DMS53 treated with DMSO at 0.1 percent for 48 hours (cell line): Measurements from ENCODE around the gene SPATA45.
"Not testable (repeated sequence)": the region's sequence is repeated elsewhere in the genome, so short reads cannot be mapped to it uniquely, and the experiment has no call there.

ENCODE experiments used
- DNase-seq: peaks from one replicate; lab custom pipeline; 2025; ENCODE audit not compliant: unreplicated experiment; lab: John Stamatoyannopoulos, UW

Gene SPATA45

DNA sequence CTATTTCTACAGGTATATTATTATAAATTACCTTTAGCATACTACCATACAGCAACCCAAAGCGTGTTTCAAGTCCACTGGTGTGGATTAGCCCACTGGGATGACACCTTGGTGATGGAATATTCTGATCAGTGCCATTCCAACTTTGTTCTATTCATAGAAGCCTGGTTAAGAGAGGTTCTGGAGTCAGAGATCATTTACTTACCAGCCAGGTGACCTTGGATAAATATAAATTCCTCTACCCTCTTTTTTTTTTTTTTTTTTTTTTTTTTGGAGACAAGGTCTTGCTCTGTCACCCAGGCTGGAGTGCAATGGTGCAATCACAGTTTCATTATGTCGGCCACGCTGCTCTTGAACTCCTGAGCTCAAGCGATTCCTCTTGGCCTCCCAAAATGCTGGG is at the start of gene SPATA45:
Gene SPATA45 (minus strand): TSS at position 101 of the 400 bp plus-strand sequence. CDS start 11,500 bp downstream, outside the sequence.
- no peak for DNase-seq

DNA sequence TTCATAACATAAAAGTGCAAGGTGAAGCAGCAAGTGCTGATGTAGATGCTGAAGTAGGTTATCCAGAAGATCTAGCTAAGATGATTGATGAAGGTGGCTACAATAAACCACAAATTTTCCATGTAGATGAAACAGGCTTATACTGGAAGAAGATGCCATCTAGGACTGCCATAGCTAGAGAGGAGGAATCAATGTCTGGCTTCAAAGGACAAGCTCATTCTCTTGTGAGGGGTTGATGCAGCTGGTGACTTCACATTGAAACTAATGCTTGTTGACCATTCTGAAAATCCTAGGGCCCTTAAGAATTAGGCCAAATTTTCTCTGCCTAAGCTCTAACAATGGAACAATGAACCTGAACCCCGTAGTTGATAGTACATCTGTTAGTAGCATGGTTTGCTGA is 44.7 kb upstream of the SPATA45 start:
- no peak for DNase-seq

DNA sequence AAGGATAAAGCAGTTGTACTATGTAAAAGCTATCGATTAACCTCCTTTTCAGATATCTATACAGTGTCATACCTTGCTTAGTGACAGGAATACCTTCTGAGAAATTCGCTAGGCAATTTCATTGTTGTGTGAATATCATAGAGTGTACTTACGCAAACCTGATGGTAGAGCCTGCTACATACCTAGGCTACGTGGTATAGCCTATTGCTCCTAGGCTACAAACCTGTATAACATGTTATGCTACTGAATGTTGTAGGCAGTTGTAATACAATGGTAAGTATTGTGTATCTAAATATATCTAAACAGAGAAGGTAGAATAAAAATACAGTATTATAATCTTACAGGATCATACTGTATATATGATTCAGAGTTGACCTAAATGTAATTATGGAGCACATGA is 37.1 kb upstream of the SPATA45 start:
- DNase-seq, result no peak

DNA sequence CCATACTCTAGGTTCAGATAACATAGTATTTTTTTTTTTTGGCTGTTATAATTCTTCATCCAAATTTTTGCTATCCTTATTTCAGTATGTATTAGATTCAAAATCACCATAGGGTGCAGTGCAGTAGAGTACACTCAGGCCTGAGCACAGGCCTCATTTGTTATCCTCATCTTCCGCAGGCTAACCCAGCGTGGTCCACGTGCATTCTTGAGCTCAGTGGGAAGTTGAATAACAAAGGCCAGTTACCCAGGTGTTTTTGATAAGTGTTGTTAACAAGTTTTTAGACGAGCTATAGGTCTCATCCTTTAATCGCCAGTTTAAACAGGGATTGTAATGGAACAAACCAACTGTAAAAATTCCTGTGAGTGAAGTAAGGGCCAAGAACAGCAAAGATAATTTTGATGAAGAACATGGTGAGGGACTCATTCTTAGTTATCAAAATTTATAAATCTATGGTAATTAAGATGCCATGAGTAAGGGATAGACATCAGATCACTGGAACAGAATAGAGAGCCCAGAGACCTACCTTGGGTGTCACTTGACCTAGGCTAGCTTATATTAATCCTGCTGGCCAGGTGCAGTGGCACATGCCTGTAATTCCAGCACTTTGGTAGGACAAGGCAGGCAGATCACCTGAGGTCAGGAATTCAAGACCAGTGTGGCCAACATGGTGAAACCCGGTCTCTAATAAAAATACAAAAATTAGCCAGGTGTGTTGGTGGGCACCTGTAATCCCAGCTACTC is 32.7 kb upstream of the SPATA45 start:
- no peak for DNase-seq

DNA sequence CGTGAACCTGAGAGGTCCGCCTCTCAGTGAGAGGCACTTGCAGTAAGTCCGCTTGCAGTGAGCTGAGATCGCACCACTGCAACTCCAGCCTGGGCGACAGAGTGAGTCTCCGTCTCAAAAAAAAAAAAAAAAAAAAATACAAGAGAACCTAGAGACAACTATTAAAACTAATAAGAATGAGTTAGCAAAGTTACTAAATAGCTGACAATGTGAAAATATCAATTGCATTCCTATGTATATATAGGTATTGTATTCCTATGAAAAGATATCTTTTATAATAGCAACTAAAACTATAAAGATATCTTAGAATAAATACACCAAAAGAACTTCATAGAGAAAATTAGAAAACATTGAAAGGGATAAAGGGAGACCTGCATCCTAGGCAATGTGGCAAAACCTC is 31.0 kb upstream of the SPATA45 start:
- DNase-seq, result no peak

DNA sequence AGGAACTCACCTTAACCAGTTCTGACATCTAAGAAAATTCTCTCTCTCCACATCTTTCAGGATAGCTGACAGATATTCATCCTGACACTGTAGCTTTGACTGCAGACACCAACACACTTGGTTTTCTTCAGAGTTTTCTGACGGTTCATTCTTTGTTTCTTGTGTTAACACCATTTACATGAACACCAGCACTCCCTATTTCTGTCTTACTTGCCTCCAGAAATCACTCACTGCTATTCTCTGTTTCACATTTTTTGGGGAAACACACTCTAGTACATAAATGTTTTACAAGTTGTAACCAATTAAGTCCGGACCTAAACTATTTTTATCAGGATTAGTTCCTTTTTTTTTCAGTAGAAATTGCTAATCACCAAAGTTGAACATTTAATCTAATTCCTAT is 26.1 kb upstream of the SPATA45 start:
- no peak for DNase-seq

DNA sequence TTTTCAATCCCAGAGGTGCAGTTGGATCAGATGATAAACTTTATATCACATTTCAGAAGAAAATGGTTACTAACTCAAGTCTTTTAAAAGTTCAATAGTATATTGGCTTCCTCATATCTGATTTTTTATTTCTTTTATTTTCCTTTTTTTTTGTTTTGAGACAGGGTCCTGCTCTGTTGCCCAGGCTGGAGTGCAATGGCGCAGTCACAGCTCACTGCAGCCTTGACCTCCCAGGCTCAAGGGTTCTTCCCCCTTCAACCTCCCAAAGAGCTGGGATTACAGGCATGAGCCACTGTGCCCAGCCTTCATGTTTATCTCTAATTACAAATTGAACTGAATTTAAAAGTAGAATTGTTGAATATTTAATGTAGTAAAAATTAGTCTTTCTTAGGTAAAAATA is 24.5 kb upstream of the SPATA45 start:
- no peak for DNase-seq

DNA sequence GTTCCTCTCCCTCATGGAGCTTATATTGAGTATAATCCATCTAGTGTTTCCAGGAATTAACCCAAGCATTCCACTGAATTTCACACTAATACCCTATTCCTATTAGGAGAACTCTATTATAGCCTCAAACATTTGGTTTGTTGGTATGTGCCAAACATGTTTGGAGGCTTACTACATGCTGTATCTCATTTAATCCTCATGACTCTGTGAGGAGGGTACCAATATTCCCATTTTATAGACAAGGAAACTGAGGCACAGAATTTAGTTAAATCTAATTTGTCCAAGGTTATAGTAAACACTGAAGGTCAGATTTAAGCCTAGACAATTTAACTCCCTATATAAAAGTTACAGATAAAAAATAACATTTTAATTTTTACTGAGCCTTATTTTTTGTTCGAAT is 19.7 kb upstream of the SPATA45 start:
- no peak for DNase-seq

DNA sequence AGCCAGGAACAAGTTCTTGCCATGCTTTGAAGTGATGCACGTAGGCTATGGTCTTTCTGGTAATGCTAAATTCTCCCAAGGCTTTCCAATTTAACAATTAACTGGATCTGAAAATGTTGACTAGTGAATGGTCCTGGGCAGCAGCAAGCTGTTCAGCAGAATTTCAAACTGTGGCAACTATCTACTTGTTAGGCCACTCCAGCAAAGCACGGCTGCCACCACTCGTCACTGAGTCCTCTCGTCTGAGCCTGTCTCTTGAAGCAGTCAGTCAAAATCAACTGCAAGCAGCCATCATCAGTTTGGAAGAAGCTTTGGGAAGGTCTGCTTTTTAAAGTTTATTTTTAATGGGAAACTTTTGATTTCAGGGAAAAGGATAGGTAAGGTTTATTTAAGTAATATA is 16.8 kb upstream of the SPATA45 start:
- DNase-seq, result no peak

DNA sequence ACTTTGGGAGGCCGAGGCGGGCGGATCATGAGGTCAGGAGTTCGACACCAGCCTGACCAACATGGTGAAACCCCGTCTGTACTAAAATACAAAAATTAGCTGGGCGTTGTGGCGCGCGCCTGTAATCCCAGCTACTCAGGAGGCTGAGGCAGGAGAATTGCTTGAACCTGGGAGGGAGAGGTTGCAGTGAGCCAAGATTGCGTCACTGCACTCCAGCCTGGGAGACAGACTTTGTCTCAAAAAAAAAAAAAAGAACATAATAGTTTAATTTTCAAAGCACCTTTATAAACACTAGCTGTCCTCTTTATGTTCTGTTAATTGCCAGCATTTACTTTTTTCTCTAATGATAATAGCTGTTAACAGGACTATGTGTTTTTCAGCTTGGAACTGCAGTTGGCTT is 15.9 kb upstream of the SPATA45 start:
- DNase-seq, result not testable (repeated sequence)

DNA sequence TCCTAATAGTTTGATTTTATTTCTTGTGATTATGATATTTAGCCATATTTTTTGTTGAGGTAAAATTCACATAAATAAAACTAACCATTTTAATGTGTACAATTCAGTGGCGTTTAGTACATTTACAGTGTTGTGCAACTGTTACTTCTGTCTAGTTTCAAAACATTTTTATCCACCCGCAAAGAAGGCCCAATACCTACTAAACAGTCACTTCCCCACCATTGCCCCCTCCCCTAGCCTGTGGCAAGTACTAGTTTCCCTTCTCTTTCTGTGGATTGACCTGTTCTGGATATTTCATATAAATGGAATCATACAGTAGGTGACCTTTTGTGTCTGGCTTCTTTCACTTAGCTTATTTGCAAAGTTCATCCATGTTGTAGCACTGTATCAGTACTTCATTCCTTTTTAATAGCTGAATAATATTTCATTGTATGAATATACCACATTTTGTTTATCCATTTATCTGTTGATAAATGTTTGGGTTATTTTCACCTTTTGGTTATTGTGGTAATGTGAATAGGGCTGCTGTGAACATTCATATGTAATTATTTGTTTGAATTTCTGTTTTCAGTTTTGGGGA is 14.8 kb upstream of the SPATA45 start:
- no peak for DNase-seq

DNA sequence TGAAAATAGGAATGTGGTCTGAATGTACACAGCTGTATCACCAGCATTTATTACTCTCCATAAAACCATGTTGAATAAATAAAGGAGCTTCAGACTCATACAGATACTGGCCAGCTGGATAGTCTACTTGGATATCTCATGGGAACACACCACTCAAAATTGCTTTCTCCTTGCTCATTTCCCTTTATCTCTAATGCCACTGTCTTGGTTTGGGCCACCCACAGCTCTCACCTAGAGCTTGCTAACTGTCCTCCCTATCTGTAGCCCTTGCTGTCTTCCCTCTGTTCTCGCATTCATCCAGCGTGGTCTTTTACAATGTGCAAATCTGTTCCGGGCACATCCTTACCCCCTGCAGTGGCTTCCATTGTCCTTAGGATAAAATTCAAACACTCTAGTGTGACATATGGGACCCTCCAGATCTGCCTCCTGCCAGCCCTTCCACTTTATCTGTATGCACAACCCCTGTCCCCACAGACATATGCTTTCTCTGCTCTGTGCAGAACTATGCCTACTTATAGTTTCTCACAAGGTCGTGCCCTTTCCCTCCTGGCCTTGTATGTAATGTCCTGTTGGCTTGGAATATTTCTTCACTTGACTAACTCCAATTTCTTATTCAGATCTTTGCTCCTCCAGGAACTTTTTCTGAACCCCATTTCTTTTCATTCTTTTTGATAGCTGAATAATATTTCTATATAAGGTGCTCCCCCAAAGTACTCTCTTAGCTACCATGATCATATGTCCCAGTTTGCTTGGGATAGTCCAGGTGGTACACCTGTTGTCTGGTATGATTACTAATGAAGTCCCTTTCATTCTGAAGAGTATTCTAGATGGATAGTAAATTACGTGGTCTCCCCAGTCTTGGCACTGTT is 13.5 kb upstream of the SPATA45 start:
- no peak for DNase-seq

DNA sequence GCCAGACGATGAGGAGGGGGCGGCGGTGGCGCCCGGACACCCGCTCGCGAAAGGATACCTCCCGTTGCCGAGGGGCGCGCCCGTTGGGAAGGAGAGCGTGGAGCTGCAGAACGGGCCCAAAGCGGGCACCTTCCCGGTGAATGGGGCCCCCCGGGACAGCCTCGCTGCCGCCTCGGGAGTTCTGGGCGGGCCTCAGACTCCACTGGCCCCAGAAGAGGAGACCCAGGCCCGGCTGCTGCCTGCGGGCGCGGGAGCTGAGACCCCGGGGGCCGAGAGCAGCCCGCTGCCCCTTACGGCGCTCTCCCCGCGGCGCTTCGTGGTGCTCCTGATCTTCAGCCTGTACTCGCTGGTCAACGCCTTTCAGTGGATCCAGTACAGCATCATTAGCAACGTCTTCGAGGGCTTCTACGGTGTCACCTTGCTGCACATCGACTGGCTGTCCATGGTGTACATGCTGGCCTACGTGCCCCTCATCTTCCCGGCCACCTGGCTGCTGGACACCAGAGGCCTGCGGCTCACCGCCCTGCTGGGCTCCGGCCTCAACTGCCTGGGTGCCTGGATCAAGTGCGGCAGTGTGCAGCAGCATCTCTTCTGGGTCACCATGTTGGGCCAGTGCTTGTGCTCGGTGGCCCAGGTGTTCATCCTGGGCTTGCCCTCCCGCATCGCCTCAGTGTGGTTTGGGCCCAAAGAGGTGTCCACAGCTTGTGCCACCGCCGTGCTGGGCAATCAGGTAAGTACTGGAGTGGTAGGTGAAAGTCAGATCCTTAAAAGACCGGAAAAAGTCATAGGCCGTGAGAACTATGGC is 11.2 kb upstream of the SPATA45 start:
- peak; percentile 40 for DNase-seq

DNA sequence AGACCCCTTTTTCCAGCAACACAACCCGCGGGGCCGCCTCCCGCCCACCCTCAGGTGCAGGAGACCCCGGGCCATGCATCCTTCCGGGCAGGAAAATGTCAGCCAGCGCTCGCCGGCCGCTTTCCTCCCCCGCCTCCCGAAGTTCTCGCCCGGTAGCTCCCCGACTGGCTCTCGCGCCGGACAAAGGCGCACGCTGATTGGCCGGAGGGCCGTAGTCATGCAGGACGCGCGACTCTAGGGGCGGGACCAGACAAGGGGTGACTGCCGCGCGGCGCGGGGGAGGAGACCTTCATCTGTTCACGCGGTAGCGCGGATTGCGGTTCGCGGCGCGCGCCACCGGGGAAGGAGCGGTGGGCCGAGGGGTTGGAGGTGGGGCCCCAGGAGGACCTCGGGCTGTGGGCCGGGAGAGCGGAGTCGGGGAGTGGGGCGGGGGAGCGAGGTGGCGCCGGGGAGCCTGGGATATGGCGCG is 10.6 kb upstream of the SPATA45 start, which contains the start of gene FLVCR1:
Gene FLVCR1 (plus strand): TSS at position 284 of the 469 bp plus-strand sequence. CDS start 178 bp downstream, at position 462.
- DNase-seq, result peak; percentile 97

DNA sequence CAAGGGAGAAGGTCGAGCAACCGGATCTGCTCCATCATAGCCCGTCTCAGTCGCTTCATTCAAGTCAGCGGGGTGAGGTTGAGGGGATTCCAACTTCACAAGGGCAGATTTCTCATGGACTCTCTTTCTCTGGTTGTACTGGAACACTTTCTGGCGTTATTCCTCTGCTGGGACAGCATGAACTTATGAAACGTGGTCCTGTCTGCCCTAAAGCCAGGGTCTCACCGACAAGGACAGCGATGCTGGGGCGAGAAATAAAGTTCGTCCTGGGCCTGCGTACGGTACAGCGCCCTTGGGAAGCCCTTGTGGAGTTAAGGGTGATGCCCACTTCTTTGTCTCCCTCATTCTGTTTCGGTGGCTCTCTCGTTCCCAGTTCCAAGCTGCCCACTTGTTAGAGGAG is 9.3 kb upstream of the SPATA45 start:
- no peak for DNase-seq

DNA sequence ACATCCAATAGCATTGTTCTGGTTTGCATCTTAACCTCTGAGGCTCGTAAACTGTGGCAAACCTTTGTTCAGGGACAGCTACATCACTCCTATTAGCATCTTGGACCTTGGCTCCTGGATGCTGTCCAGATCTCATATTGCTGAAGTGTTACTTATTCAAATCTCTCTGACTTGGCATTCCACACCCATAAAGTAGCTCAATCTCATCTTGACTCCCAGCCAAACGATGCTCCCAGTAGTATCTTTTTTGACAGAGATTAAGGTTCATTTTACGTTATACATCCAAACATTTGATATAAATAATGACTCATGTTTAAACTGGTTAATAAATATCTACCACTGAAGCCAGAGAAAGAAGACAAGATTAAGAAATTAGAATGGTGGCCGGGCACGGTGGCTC is 6.2 kb upstream of the SPATA45 start:
- DNase-seq, result no peak

DNA sequence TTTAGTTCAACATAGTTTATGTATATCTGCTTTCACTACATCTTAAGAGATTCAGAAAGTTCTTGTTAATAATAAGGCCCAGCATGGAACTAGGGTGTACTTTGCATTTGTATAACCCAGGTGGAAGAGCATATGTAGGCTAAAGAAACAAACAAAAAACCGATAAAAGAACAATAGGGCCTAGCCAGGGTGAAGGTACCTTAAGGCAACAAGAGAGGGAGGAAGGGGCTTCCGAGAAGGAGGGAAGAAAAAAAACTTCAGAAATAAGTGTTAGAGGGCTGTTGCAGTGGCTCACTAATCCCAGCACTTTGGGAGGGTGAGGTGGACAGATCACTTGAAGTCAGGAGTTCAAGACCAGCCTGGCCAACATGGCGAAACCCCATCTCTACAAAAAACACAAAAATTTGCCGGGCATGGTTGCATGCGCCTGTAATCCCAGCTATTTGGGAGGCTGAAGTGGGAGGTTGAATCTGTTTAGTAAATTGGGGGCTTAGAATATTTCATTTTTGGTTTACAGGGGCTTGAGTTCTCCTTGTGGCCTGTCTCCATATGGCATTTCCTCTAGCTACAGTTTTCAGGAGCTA is 4.7 kb upstream of the SPATA45 start:
- DNase-seq, result no peak

DNA sequence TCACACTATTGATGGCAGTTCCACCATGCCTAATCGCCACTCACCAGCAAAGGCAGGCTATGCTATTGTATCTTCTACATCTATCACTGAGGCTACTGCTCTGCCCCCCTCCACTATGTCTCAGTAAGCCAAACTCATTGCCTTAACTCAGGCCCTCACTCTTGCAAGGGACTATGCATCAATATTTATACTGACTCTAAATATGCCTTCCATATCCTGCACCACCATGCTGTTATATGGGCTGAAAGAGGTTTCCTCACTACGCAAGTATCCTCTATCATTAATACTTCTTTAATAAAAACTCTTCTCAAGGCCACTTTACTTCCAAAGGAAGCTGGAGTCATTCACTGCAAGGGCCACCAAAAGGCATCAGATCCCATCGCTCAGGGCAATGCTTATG is 2.9 kb downstream of the SPATA45 start:
- DNase-seq, result not testable (repeated sequence)

DNA sequence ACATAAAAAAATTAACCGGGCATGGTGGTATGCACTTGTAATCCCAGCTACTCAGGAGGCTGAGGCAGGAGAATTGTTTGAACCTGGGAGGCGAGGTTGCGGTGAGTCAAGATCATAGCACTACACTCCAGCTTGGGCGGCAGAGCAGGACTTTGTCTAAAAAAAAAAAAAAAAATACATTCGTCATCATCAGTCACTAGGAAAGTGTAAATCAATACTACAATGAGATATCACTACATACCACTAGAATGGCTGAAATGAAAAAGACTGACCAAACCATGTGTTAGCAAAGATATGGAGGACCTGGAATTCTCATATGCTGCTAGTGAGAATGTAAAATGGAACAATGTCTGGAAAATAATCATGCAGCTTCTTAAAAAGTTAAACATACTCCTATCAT is 9.3 kb downstream of the SPATA45 start:
- no peak for DNase-seq
